GM12892 (cell line): ENCODE results near the gene COL15A1.

ENCODE experiments used
- POLR2A ChIP-seq: IDR thresholded peaks from 2 replicates; pipeline ENCODE4 v1.6.1; 2011; ENCODE audit warnings: low read depth, low read length, control low read depth
- POLR2AphosphoS5 ChIP-seq: IDR thresholded peaks from 2 replicates; pipeline ENCODE4 v1.6.1; 2011; ENCODE audit warnings: low read depth, low read length, control low read depth
- TAF1 ChIP-seq: IDR thresholded peaks from 2 replicates; pipeline ENCODE4 v1.6.1; 2011; ENCODE audit warnings: low read depth, mild to moderate bottlenecking, control low read depth, low read length, borderline replicate concordance

- TF ChIP-seq POLR2AphosphoS5 (no peak), POLR2A (no peak), TAF1 (no peak)
Measured at GRCh38 chr9:98978231-98978681, 34.5 kb downstream of the COL15A1 start.
